ENCODE measurements around the gene MORN5. TPM values are rescaled to one million over a fixed set of nuclear protein-coding genes. Genes with fewer than 3 reads are reported as not detected.

The MORN5 gene
- total RNA-seq, 1 donor from 2014 or later: 2.1 TPM

DNA sequence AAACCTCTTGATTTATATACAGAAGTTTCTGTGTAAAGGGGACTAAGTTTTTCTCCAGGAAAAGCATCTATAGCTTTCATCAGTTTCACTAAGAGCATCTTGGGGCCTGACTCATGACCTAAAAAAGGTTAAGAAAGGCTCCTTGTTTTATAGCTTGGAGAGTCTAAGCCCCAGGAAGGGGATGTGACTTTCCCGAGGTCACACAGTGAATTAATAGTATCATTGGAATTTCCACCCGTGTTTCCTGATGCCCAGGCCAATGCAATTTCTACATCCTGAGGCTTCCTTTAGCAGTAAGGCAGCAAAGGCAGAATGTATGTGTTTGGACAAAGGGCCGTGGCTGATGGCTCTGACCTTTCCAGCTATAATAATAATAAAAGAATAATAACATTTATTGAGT lies 8.6 kb downstream of the MORN5 start:
- H3K4me3 Mint-ChIP-seq: no peak overlapping the region
- no peaks in the 10 kb centered on the region for H3K36me3 Mint-ChIP-seq
- H3K4me1 Mint-ChIP-seq (ENCODE audit: unreplicated experiment): no peaks in the 10 kb centered on the region
- peaks cover 63% of the 10 kb centered on the region for H3K27me3 Mint-ChIP-seq
- DNase-seq (ENCODE audit: extremely low spot score, unreplicated experiment): no peak
- peaks cover 4% of the 10 kb centered on the region for H3K9me3 Mint-ChIP-seq
- TF ChIP-seq, protein P1, sequence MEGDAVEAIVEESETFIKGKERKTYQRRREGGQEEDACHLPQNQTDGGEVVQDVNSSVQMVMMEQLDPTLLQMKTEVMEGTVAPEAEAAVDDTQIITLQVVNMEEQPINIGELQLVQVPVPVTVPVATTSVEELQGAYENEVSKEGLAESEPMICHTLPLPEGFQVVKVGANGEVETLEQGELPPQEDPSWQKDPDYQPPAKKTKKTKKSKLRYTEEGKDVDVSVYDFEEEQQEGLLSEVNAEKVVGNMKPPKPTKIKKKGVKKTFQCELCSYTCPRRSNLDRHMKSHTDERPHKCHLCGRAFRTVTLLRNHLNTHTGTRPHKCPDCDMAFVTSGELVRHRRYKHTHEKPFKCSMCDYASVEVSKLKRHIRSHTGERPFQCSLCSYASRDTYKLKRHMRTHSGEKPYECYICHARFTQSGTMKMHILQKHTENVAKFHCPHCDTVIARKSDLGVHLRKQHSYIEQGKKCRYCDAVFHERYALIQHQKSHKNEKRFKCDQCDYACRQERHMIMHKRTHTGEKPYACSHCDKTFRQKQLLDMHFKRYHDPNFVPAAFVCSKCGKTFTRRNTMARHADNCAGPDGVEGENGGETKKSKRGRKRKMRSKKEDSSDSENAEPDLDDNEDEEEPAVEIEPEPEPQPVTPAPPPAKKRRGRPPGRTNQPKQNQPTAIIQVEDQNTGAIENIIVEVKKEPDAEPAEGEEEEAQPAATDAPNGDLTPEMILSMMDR (conservative IDR thresholded peaks at IDR 0.05): no peak
- no peak overlapping the region for H3K27ac Mint-ChIP-seq

DNA sequence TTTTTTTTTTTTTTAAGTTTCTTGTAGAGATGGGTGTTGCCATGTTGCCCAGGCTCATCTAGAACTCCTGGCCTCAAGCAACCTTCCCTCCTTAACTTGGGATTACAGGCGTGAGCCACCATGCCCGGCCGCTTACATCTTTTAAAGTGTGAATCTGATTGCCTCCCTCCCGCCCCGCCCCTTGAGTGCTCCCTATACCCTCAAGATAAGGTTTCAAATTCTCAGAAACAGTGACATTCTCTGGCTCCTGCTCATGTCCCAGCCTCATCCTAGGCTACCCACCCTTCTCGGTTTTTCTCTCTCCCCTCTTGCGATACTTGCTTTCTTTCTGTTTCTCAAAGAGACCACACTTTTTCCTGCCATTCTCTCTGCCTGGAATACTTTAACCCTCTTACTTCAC lies 12.4 kb downstream of the MORN5 start:
- no peak overlapping the region for H3K4me3 Mint-ChIP-seq
- H3K4me1 Mint-ChIP-seq (ENCODE audit: unreplicated experiment): no peaks in the 10 kb centered on the region
- no peaks in the 10 kb centered on the region for H3K36me3 Mint-ChIP-seq
- no peak overlapping the region for H3K27ac Mint-ChIP-seq
- H3K27me3 Mint-ChIP-seq: peaks cover 60% of the 10 kb centered on the region
- H3K9me3 Mint-ChIP-seq: no peaks in the 10 kb centered on the region
- TF ChIP-seq, protein P1 (conservative IDR thresholded peaks at IDR 0.05): no peak
- no peak for DNase-seq (ENCODE audit: extremely low spot score, unreplicated experiment)

DNA sequence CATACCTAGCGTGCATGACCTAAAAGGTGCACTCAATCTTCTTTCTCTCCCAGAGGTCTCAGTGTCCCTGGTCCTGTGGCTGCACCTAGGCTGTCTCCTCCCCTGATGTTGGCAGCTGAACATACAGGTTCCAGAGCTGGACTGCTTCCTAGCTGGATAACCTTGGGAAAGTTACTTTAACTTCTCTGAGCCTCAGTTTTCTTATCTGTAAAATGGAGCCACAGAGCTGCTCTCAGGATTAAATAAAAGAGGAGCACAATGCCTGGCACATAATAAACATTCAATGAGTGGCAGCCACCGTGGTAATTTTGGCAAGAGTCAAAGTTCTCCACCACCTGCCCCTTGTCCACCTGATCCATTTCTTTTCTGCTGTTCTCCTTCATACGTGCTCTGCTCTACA lies 14.0 kb downstream of the MORN5 start:
- DNase-seq (ENCODE audit: extremely low spot score, unreplicated experiment): no peak
- Mint-ChIP-seq H3K4me1 (ENCODE audit: unreplicated experiment) (no peaks in the 10 kb centered on the region), H3K27ac (no peak overlapping the region), H3K9me3 (no peaks in the 10 kb centered on the region), H3K36me3 (no peaks in the 10 kb centered on the region), H3K4me3 (no peak overlapping the region), H3K27me3 (peaks cover 58% of the 10 kb centered on the region)
- TF ChIP-seq, protein P1 (conservative IDR thresholded peaks at IDR 0.05): no peak

DNA sequence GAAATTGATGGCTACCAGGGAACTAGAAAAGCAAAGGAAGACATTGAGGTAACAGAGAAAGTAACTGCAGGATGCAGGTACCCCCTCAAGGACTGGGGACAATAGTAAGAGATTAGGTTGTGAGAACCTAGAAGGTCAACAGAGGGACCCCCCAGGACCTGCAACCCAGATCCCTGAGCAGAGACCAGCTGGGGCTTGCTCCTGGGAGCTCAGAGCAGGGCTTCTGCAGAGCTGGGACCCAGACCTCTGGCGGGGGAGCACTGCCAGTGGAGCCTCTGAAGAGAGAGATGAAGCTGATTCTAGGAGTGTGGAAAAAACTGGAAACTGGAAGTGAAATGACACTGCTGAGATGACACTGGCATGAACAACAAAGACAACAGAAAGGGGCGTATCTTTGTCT lies 17.2 kb downstream of the MORN5 start:
- Mint-ChIP-seq H3K4me1 (ENCODE audit: unreplicated experiment) (no peaks in the 10 kb centered on the region), H3K36me3 (no peaks in the 10 kb centered on the region), H3K27me3 (peaks cover 45% of the 10 kb centered on the region), H3K4me3 (no peak overlapping the region), H3K9me3 (no peaks in the 10 kb centered on the region), H3K27ac (no peak overlapping the region)
- no peak for DNase-seq (ENCODE audit: extremely low spot score, unreplicated experiment)
- TF ChIP-seq, protein P1 (conservative IDR thresholded peaks at IDR 0.05): no peak

DNA sequence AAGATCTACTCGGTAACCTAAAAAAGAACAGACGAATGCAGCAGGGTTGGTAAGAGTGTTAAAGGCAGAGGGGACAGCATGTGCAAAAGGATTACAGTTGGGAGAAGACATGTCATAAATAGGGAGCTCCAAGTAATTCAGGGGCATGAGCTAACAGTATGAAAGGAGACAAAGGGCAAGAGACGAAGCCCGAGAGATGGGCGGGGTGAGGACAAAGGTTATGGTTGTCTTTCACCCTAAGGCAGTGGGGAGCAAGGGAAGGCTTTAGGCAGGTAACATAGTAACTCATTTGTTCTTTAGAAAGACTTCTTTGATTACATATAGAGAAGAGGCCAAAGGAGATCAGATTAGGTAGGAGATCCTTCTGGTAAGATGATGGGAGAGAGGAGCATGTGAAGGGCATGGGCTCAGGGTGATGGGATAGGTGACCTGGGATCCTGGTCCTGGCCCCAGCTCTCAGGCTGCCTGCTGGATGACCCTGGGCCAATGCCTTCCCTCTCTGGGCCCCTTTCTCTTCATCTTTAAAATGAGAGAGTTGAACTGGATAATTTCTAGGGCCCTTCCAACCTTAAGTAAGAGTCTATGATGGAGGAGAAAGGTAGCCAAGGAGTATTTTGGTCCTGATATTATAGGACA lies 19.5 kb downstream of the MORN5 start:
- no peaks in the 10 kb centered on the region for H3K9me3 Mint-ChIP-seq
- no peak overlapping the region for H3K4me3 Mint-ChIP-seq
- TF ChIP-seq, protein P1 (conservative IDR thresholded peaks at IDR 0.05): no peak
- no peak for DNase-seq (ENCODE audit: extremely low spot score, unreplicated experiment)
- H3K36me3 Mint-ChIP-seq: no peaks in the 10 kb centered on the region
- no peaks in the 10 kb centered on the region for H3K4me1 Mint-ChIP-seq (ENCODE audit: unreplicated experiment)
- no peak overlapping the region for H3K27ac Mint-ChIP-seq
- H3K27me3 Mint-ChIP-seq: peaks cover 34% of the 10 kb centered on the region

DNA sequence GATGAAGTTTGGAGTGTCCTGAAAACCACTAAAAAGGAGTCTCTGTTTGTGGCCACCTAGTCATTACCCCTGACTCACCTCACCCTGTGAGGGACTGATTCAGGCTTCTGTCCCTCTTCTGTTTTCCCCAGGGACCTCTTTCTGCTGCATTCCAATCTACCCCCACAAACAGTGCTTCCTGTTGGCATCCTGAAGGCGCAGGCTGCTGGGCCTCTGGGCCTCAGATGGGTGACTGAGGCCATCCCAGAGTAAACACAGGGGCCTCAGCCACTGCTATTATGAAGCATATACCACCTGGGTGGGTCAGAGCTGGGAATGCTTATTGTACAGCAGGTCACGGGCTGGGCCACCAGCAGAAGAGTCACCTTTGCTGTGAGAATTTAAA lies 20.0 kb downstream of the MORN5 start:
- no peak for DNase-seq (ENCODE audit: extremely low spot score, unreplicated experiment)
- Mint-ChIP-seq H3K4me3 (no peak overlapping the region), H3K4me1 (ENCODE audit: unreplicated experiment) (no peaks in the 10 kb centered on the region), H3K27me3 (peaks cover 32% of the 10 kb centered on the region), H3K36me3 (no peaks in the 10 kb centered on the region), H3K9me3 (no peaks in the 10 kb centered on the region), H3K27ac (no peak overlapping the region)
- TF ChIP-seq, protein P1 (conservative IDR thresholded peaks at IDR 0.05): no peak

All from type B pancreatic cell (in vitro differentiated cells).